K562 (cell line): ENCODE measurements around the gene NPEPL1. TPM values are rescaled to one million over a fixed set of nuclear protein-coding genes. Genes with fewer than 3 reads are reported as not detected.

ENCODE experiments used
- ARID2 ChIP-seq: fragments of 450-650 bp; IDR thresholded peaks from 2 replicates; pipeline ENCODE4 v1.6.1; 2017; ENCODE audit warnings: antibody characterized with exemption, mild to moderate bottlenecking
- BRCA1 ChIP-seq, 2 experiments: fragments of 450-650 bp in 1 of 2; sonication (generic) in 1 of 2; formaldehyde crosslinking in 1 of 2; IDR thresholded peaks; 2 replicates each; pipeline versions ENCODE4 v1.5.0 to v1.6.1; 2017 to 2020; ENCODE audit warnings: mild to moderate bottlenecking in 1 of 2, missing genetic modification reagents in 1 of 2
- BRD9 ChIP-seq: fragments of 450-650 bp; IDR thresholded peaks from 2 replicates; pipeline ENCODE4 v1.6.1; 2018; ENCODE audit warnings: low read depth; ENCODE audit not compliant: partially characterized antibody
- CHD2 ChIP-seq: IDR thresholded peaks from 2 replicates; pipeline ENCODE4 v1.6.1; 2011; ENCODE audit warnings: low read depth, low read length
- GABPB2 ChIP-seq: fragments of 250-450 bp; sonication (Bioruptor Pico); conservative IDR thresholded peaks from 2 replicates; pipeline ENCODE4 v1.5.1; 2021; ENCODE audit warnings: mild to moderate bottlenecking
- RBM22 ChIP-seq: fragments of 200-400 bp; formaldehyde crosslinking; IDR thresholded peaks from 2 replicates; pipeline ENCODE4 v1.6.1; 2018; ENCODE audit warnings: low read length, low read depth; ENCODE audit not compliant: poor library complexity, severe bottlenecking
- SIX5 ChIP-seq, 2 experiments: IDR thresholded peaks; 2 replicates each; pipeline ENCODE4 v1.6.1; 2011; ENCODE audit warnings: low read length in 2 of 2, borderline replicate concordance in 1 of 2, low read depth in 1 of 2, mild to moderate bottlenecking in 1 of 2, moderate library complexity in 1 of 2; ENCODE audit not compliant: insufficient read depth in 1 of 2
- TBL1XR1 ChIP-seq, 2 experiments: IDR thresholded peaks; 2 replicates each; pipeline ENCODE4 v1.6.1; 2012; ENCODE audit warnings: improper control_type of control experiment in 2 of 2, low read length in 2 of 2, mild to moderate bottlenecking in 1 of 2
- U2AF2 ChIP-seq: fragments of 200-400 bp; formaldehyde crosslinking; optimal IDR thresholded peaks from 2 replicates; pipeline ENCODE3; 2017; ENCODE audit warnings: low read depth, mild to moderate bottlenecking, low read length
- ZBED1 ChIP-seq: IDR thresholded peaks from 2 replicates; pipeline ENCODE4 v1.6.1; 2014
- ZC3H4 ChIP-seq: sonication (generic); formaldehyde crosslinking; IDR thresholded peaks from 2 replicates; pipeline ENCODE4 v1.9.0; 2021; ENCODE audit warnings: missing genetic modification reagents, borderline replicate concordance
- ZNF124 ChIP-seq: sonication (generic); formaldehyde crosslinking; IDR thresholded peaks from 2 replicates; pipeline ENCODE4 v1.8.1; 2022; ENCODE audit warnings: missing genetic modification reagents
- ZNF24 ChIP-seq: fragments of 450-650 bp; IDR thresholded peaks from 2 replicates; pipeline ENCODE4 v1.6.1; 2016
- polyA plus RNA-seq, 8 experiments: library from polyadenylated mRNA; depleted of rRNA in 4 of 8; stranded (reverse) in 5 of 8; unstranded in 3 of 8; fragments of >200 nt; fragmentation: Nextera tagmentation in 2 of 8; fragmentation: Illumina TruSeq in 1 of 8; extraction: Ambion mirVana in 2 of 8; extraction: Trizol in 1 of 8; gene quantifications; 2 replicates each; pipeline versions ENCODE4 v1.2.1 to v1.2.3, GENCODE V29; 2011 to 2014; ENCODE audit warnings: inconsistent platforms in 1 of 8, missing spikeins in 1 of 8
- total RNA-seq, 7 experiments: library from RNA; depleted of rRNA in 6 of 7; stranded (reverse); fragments of >200 nt in 6 of 7; fragmentation: Illumina TruSeq in 2 of 7; extraction: Trizol in 2 of 7; gene quantifications; 2 replicates each; pipeline versions ENCODE4 v1.2.1 to v1.2.3, GENCODE V29; 2011 to 2021; ENCODE audit warnings: low replicate concordance in 1 of 7
- TF ChIP-seq, protein P1 (sequence below): fragments of 450-650 bp; formaldehyde crosslinking; IDR thresholded peaks from 2 replicates; pipeline ENCODE4 v1.4.0; 2022; ENCODE audit warnings: missing genetic modification characterization
- TF ChIP-seq, protein P2 (sequence below), 2 experiments: fragments of 150-350 bp in 1 of 2; IDR thresholded peaks; 2 replicates each; pipeline ENCODE4 v1.6.1; 2012 to 2016; ENCODE audit warnings: low read depth in 2 of 2, low read length in 2 of 2, mild to moderate bottlenecking in 1 of 2, moderate library complexity in 1 of 2
- TF ChIP-seq, protein P3 (sequence below): fragments of 450-650 bp; formaldehyde crosslinking; IDR thresholded peaks from 2 replicates; pipeline ENCODE4 v1.4.0; 2020; ENCODE audit warnings: mild to moderate bottlenecking, mixed read lengths
- TF ChIP-seq, protein P4 (sequence below): fragments of 150-350 bp; IDR thresholded peaks from 2 replicates; pipeline ENCODE4 v1.6.1; 2014; ENCODE audit warnings: low read depth, mild to moderate bottlenecking, low read length, borderline replicate concordance

The NPEPL1 gene
- total and polyA plus RNA-seq, 9 of the 15 experiments (the other 6 are each of a cell fraction or from before 2014, with no cell fraction given): 0.04 to 5.6 (median 0.94) TPM

DNA sequence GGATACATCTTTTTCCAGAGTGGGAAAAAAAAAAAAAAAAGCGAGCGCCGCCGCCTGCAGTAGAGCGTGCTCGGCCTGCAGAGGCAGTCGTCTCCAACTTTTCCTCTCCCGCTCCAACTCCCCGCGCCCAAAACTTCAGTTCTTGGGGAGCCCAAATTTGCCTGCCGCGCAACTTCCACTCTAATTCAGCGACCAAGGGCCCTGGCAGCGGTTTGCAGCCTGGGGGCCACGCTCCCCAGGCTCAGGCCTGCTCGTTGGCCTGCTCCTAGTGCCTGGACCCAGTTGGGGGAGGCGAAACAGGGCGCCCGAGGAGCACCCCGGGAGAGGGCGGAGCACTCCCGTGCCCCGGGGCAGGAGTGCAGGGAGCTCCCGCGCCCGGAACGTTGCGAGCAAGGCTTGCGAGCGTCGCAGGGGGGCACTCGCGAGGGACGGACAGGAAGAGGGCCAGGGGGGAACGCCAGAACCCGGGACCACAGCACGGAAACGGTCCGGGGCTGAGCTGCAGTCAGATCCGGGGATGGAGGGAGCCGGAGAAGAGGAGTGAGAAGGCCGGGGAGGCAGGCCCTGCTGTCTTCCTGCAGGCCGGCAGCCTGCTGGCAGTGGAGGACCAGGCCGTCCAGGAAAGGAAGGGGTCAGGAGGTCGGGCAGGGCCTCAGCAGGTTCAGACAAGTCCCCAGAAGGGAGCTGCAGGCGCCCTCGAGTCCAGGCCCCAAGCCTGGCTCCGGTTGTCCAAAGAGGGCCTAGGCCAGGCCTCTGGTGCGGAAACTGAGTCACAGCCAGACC, 41.6 kb upstream of the NPEPL1 start, which contains the start of gene STX16 (continued):
- TF ChIP-seq, protein P1, sequence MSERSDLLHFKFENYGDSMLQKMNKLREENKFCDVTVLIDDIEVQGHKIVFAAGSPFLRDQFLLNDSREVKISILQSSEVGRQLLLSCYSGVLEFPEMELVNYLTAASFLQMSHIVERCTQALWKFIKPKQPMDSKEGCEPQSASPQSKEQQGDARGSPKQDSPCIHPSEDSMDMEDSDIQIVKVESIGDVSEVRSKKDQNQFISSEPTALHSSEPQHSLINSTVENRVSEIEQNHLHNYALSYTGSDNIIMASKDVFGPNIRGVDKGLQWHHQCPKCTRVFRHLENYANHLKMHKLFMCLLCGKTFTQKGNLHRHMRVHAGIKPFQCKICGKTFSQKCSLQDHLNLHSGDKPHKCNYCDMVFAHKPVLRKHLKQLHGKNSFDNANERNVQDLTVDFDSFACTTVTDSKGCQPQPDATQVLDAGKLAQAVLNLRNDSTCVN (CRISPR knock-in tag): no peak
- TF ChIP-seq RBM22 (peak; percentile 100), ZNF124 (no peak), ZBED1 (0 out of 2 replicates have a peak, but pooled peaks have one; percentile 57), CHD2 (peak; percentile 47; the same call in 1 of the 2 replicates), GABPB2 (CRISPR knock-in tag) (0 out of 2 replicates have a peak, but pooled peaks have one; percentile 50), TBL1XR1 (IDR thresholded peaks at IDR 0.05; ENCODE audit: low read length in 2 of 2) (peak; percentile 71 to 85; a peak in 3 of 4 replicates), BRD9 (no peak), ARID2 (no peak), BRCA1 (IDR thresholded peaks at IDR 0.05) (no peak), BRCA1 (CRISPR knock-in tag; IDR thresholded peaks at IDR 0.05) (no peak), U2AF2 (no peak), ZNF24 (peak; percentile 77), SIX5 (IDR thresholded peaks at IDR 0.05; ENCODE audit: borderline replicate concordance in 1 of 2, insufficient read depth in 1 of 2, low read depth in 1 of 2, low read length in 2 of 2) (peak; percentile 71 to 82; a peak in 3 of 4 replicates), ZC3H4 (CRISPR knock-in tag) (no peak)
- TF ChIP-seq, protein P2, sequence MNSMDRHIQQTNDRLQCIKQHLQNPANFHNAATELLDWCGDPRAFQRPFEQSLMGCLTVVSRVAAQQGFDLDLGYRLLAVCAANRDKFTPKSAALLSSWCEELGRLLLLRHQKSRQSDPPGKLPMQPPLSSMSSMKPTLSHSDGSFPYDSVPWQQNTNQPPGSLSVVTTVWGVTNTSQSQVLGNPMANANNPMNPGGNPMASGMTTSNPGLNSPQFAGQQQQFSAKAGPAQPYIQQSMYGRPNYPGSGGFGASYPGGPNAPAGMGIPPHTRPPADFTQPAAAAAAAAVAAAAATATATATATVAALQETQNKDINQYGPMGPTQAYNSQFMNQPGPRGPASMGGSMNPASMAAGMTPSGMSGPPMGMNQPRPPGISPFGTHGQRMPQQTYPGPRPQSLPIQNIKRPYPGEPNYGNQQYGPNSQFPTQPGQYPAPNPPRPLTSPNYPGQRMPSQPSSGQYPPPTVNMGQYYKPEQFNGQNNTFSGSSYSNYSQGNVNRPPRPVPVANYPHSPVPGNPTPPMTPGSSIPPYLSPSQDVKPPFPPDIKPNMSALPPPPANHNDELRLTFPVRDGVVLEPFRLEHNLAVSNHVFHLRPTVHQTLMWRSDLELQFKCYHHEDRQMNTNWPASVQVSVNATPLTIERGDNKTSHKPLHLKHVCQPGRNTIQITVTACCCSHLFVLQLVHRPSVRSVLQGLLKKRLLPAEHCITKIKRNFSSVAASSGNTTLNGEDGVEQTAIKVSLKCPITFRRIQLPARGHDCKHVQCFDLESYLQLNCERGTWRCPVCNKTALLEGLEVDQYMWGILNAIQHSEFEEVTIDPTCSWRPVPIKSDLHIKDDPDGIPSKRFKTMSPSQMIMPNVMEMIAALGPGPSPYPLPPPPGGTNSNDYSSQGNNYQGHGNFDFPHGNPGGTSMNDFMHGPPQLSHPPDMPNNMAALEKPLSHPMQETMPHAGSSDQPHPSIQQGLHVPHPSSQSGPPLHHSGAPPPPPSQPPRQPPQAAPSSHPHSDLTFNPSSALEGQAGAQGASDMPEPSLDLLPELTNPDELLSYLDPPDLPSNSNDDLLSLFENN (IDR thresholded peaks at IDR 0.05; ENCODE audit: low read depth in 2 of 2, low read length in 2 of 2): peak in 1 of 2 experiments; percentile 73; a peak in 2 of 4 replicates
- TF ChIP-seq, protein P3, sequence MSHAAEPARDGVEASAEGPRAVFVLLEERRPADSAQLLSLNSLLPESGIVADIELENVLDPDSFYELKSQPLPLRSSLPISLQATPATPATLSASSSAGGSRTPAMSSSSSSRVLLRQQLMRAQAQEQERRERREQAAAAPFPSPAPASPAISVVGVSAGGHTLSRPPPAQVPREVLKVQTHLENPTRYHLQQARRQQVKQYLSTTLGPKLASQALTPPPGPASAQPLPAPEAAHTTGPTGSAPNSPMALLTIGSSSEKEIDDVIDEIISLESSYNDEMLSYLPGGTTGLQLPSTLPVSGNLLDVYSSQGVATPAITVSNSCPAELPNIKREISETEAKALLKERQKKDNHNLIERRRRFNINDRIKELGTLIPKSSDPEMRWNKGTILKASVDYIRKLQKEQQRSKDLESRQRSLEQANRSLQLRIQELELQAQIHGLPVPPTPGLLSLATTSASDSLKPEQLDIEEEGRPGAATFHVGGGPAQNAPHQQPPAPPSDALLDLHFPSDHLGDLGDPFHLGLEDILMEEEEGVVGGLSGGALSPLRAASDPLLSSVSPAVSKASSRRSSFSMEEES (CRISPR knock-in tag): no peak
- TF ChIP-seq, protein P4, sequence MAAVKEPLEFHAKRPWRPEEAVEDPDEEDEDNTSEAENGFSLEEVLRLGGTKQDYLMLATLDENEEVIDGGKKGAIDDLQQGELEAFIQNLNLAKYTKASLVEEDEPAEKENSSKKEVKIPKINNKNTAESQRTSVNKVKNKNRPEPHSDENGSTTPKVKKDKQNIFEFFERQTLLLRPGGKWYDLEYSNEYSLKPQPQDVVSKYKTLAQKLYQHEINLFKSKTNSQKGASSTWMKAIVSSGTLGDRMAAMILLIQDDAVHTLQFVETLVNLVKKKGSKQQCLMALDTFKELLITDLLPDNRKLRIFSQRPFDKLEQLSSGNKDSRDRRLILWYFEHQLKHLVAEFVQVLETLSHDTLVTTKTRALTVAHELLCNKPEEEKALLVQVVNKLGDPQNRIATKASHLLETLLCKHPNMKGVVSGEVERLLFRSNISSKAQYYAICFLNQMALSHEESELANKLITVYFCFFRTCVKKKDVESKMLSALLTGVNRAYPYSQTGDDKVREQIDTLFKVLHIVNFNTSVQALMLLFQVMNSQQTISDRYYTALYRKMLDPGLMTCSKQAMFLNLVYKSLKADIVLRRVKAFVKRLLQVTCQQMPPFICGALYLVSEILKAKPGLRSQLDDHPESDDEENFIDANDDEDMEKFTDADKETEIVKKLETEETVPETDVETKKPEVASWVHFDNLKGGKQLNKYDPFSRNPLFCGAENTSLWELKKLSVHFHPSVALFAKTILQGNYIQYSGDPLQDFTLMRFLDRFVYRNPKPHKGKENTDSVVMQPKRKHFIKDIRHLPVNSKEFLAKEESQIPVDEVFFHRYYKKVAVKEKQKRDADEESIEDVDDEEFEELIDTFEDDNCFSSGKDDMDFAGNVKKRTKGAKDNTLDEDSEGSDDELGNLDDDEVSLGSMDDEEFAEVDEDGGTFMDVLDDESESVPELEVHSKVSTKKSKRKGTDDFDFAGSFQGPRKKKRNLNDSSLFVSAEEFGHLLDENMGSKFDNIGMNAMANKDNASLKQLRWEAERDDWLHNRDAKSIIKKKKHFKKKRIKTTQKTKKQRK: peak; percentile 37; the same call in 1 of the 2 replicates
